GM12801 (cell line): ENCODE measurements around the gene NOSIP.
A peak's percentile ranks its signal among the peaks of the same experiment; 100 is the strongest.

Experiments used
- TF ChIP-seq, protein P1 (sequence below): IDR thresholded peaks from one replicate; pipeline ENCODE4 v1.5.1; 2011; ENCODE audit warnings: control low read depth; ENCODE audit not compliant: insufficient read length; ENCODE audit errors: extremely low read depth

NOSIP gene

DNA sequence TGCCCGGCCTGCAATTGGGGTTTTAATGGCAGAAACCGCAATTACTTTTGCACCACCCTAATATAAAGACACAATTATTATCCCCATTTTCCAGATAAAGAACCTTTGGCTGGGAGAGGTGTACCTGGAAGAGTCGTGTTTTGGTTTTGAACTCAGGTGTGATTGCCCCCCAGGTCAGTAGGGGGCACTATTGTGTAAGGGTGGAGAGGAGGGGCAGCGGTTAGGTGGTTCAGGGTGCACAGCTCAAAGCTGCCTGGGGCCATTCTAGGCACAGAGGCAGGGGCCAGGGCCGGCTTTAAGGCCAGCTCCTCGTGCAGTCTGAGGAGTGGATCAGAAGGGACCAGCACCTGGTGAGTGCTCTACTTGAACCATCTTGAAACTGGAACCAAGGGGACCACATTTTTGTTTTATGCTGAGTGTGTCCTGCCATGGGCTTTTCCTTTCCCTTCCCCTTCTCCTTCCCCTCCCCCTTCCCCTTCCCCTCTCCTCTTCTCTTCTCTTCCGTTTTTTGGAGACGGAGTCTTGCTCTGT is 73.7 kb downstream of the NOSIP start:
- TF ChIP-seq, protein P1, sequence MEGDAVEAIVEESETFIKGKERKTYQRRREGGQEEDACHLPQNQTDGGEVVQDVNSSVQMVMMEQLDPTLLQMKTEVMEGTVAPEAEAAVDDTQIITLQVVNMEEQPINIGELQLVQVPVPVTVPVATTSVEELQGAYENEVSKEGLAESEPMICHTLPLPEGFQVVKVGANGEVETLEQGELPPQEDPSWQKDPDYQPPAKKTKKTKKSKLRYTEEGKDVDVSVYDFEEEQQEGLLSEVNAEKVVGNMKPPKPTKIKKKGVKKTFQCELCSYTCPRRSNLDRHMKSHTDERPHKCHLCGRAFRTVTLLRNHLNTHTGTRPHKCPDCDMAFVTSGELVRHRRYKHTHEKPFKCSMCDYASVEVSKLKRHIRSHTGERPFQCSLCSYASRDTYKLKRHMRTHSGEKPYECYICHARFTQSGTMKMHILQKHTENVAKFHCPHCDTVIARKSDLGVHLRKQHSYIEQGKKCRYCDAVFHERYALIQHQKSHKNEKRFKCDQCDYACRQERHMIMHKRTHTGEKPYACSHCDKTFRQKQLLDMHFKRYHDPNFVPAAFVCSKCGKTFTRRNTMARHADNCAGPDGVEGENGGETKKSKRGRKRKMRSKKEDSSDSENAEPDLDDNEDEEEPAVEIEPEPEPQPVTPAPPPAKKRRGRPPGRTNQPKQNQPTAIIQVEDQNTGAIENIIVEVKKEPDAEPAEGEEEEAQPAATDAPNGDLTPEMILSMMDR: peak; percentile 53
